Endothelial cell of umbilical vein (primary cell): ENCODE data around the gene FHIT. TPM values are rescaled to one million over a fixed set of nuclear protein-coding genes. Genes with fewer than 3 reads are reported as not detected.

ENCODE experiments used
- BruUV-seq: library from RNA; stranded (reverse); fragments of 400-500 nt; replicated peaks from 2 replicates; lab custom pipeline; 2021; lab: Mats Ljungman, UMichigan
- CTCF ChIA-PET: fragments of 300-600, 350-600 bp; sonication (Branson Sonifier 250); formaldehyde crosslinking; loops from one replicate; lab custom pipeline; 2021; ENCODE audit warnings: antibody characterized with exemption, inconsistent platforms; lab: Charles Lee
- POLR2A ChIA-PET: fragments of 300-600, 350-600 bp; sonication (Branson Sonifier 250); formaldehyde crosslinking; loops from one replicate; lab custom pipeline; 2021; ENCODE audit warnings: antibody characterized with exemption, inconsistent platforms; lab: Charles Lee
- DNase-seq: peaks from one replicate; pipeline ENCODE4 v3.0.0-alpha.2; 2011; ENCODE audit warnings: low read depth, low spot score
- FAIRE-seq: peaks from 2 replicates; lab custom pipeline; 2011; peaks lifted over from hg19 to GRCh38; lab: Jason Lieb, UNC
- H2AFZ ChIP-seq: 2 replicates; pipeline ENCODE4 v1.6.0; 2012; ENCODE audit warnings: low read depth, low read length, control low read depth, inconsistent platforms
- H3K27ac ChIP-seq: 2 replicates; pipeline ENCODE4 v1.5.1; 2011; ENCODE audit warnings: low read depth, mild to moderate bottlenecking, control low read depth, low read length, moderate library complexity; ENCODE audit not compliant: insufficient read depth
- H3K27me3 ChIP-seq, 2 experiments: 2 replicates each; pipeline versions ENCODE4 v1.6.0 to v1.6.1; 2011; ENCODE audit warnings: low read length in 2 of 2, mixed read lengths in 1 of 2; ENCODE audit not compliant: control insufficient read depth in 2 of 2, insufficient read depth in 2 of 2
- H3K36me3 ChIP-seq, 2 experiments: 2 replicates in 1 of 2; 3 replicates in 1 of 2; pipeline ENCODE4 v1.5.1; 2011; ENCODE audit warnings: low read length in 2 of 2, mild to moderate bottlenecking in 1 of 2, moderate library complexity in 1 of 2; ENCODE audit not compliant: control insufficient read depth in 2 of 2, insufficient read depth in 2 of 2; ENCODE audit errors: extremely low read depth in 1 of 2
- H3K4me1 ChIP-seq: 3 replicates; pipeline ENCODE4 v1.5.1; 2011; ENCODE audit warnings: mild to moderate bottlenecking, low read length; ENCODE audit not compliant: control insufficient read depth, insufficient read depth; ENCODE audit errors: extremely low read depth
- H3K4me2 ChIP-seq: 2 replicates; pipeline ENCODE4 v1.6.1; 2011; ENCODE audit warnings: low read length, control low read depth, mixed read lengths; ENCODE audit not compliant: insufficient read depth
- H3K4me3 ChIP-seq, 3 experiments: fragments of 200-600 bp in 1 of 3; sonication (generic), shearing (Covaris generic) in 1 of 3; replicated peaks in 1 of 3; 2 replicates each; pipeline ENCODE4 v1.5.1; 2011 to 2016; ENCODE audit warnings: control low read depth in 3 of 3, low read length in 3 of 3, mild to moderate bottlenecking in 2 of 3, inconsistent platforms in 1 of 3, low read depth in 1 of 3, moderate library complexity in 1 of 3; ENCODE audit not compliant: insufficient read depth in 1 of 3
- H3K79me2 ChIP-seq: 2 replicates; pipeline ENCODE4 v1.6.0; 2012; ENCODE audit warnings: low read length, inconsistent platforms; ENCODE audit not compliant: control insufficient read depth, insufficient read depth
- H3K9ac ChIP-seq: replicated peaks from 2 replicates; pipeline ENCODE3; 2011; ENCODE audit warnings: low read length, control low read depth; ENCODE audit not compliant: insufficient read depth; ENCODE audit errors: extremely low read depth
- H3K9me1 ChIP-seq: replicated peaks from 3 replicates; pipeline ENCODE4 v1.6.0; 2011; ENCODE audit warnings: mild to moderate bottlenecking, low read length; ENCODE audit not compliant: control insufficient read depth, insufficient read depth; ENCODE audit errors: extremely low read depth
- H3K9me3 ChIP-seq: replicated peaks from 2 replicates; pipeline ENCODE4 v1.5.1; 2012; ENCODE audit warnings: low read length, inconsistent platforms; ENCODE audit not compliant: control insufficient read depth, insufficient read depth
- H4K20me1 ChIP-seq: replicated peaks from 2 replicates; pipeline ENCODE3; 2011; ENCODE audit warnings: mild to moderate bottlenecking, low read length; ENCODE audit not compliant: control insufficient read depth, insufficient read depth; ENCODE audit errors: extremely low read depth
- EZH2 ChIP-seq: IDR thresholded peaks from 2 replicates; pipeline ENCODE4 v1.6.1; 2012; ENCODE audit warnings: borderline replicate concordance, low read depth, mild to moderate bottlenecking, moderate library complexity, low read length, inconsistent platforms; ENCODE audit not compliant: severe bottlenecking
- FOS ChIP-seq: IDR thresholded peaks from 2 replicates; pipeline ENCODE4 v1.6.1; 2011; ENCODE audit warnings: mild to moderate bottlenecking, low read length, moderate library complexity, borderline replicate concordance; ENCODE audit not compliant: insufficient read depth
- GATA2 ChIP-seq: IDR thresholded peaks from 2 replicates; pipeline ENCODE4 v1.7.0; 2011; ENCODE audit warnings: low read depth, mild to moderate bottlenecking, moderate library complexity, mixed read lengths, low read length; ENCODE audit not compliant: insufficient read length, insufficient read depth
- JUN ChIP-seq: IDR thresholded peaks from 2 replicates; pipeline ENCODE4 v1.6.1; 2011; ENCODE audit warnings: borderline replicate concordance, low read depth; ENCODE audit not compliant: insufficient read length, insufficient read depth
- MYC ChIP-seq: IDR thresholded peaks from one replicate; pipeline ENCODE4 v1.6.1; 2011; ENCODE audit warnings: mild to moderate bottlenecking, low read depth, low read length
- POLR2A ChIP-seq: IDR thresholded peaks from 2 replicates; pipeline ENCODE4 v1.6.1; 2012; ENCODE audit warnings: low read depth, mild to moderate bottlenecking, control low read depth, low read length
- POLR2AphosphoS5 ChIP-seq: IDR thresholded peaks from 2 replicates; pipeline ENCODE4 v1.6.1; 2012; ENCODE audit warnings: low read depth, mild to moderate bottlenecking, control low read depth, low read length, moderate library complexity; ENCODE audit not compliant: insufficient read depth
- dilution Hi-C: fragments of 300-500 bp; cut with MboI; formaldehyde crosslinking; loops from one replicate; pipeline ENCODE4 v1.15.0; 2019; ENCODE audit warnings: low sequenced_read_pairs; ENCODE audit not compliant: extremely low pct_ligation_motif_present
- intact Hi-C: fragments of 100-400 bp; cut with micrococcal nuclease; formaldehyde crosslinking; loops from one replicate; pipeline ENCODE4 v1.10.0; 2022
- polyA plus RNA-seq, 4 experiments: library from polyadenylated mRNA; depleted of rRNA in 3 of 4; stranded (reverse) in 3 of 4; unstranded in 1 of 4; fragments of >200 nt; gene quantifications; 2 replicates each; pipeline versions ENCODE4 v1.2.1 to v1.2.3, GENCODE V29; 2011 to 2012; ENCODE audit warnings: missing spikeins in 1 of 4
- total RNA-seq: library from RNA; stranded (reverse); gene quantifications from 2 replicates; pipeline ENCODE4 v1.2.3, GENCODE V29; 2021
- TF ChIP-seq, protein P1 (sequence below), 2 donors: IDR thresholded peaks; 1 replicate in 1 of 2; 2 replicates in 1 of 2; pipeline ENCODE4 v1.5.1; 2011; ENCODE audit warnings: low read length in 2 of 2, mild to moderate bottlenecking in 2 of 2, moderate library complexity in 2 of 2, control low read depth in 1 of 2, inconsistent platforms in 1 of 2, low read depth in 1 of 2; ENCODE audit not compliant: insufficient read depth in 1 of 2; ENCODE audit errors: extremely low read depth in 1 of 2
- TF ChIP-seq, protein P2 (sequence below): IDR thresholded peaks from 2 replicates; pipeline ENCODE4 v1.6.1; 2011; ENCODE audit not compliant: insufficient read depth, insufficient read length

The FHIT gene
- total and polyA plus RNA-seq, 2 donors (not counting 3 experiments of a cell fraction or from before 2014, with no cell fraction given) = 0.47 to 2.2 TPM

- BruUV-seq = no TSS peak
- Histone ChIP-seq H3K9me3 (no peaks in the 10 kb centered on the region), H3K9ac (no peak overlapping the region), H3K4me1 (no peaks in the 10 kb centered on the region), H3K79me2 (no peaks in the 10 kb centered on the region), H3K4me2 (no peak overlapping the region), H3K4me3 (no peak overlapping the region), H3K27ac (no peak overlapping the region), H3K9me1 (no peaks in the 10 kb centered on the region), H3K36me3 (no peaks in the 10 kb centered on the region), H3K27me3 (no peaks in the 10 kb centered on the region), H2AFZ (no peak overlapping the region), H4K20me1 (no peaks in the 10 kb centered on the region)
- intact Hi-C loops = no loop called here
- dilution Hi-C loops = no loop called here
- FAIRE-seq = no peak
- POLR2A ChIA-PET = no interaction called here
- no peak for DNase-seq
- TF ChIP-seq POLR2AphosphoS5 = no peak
- CTCF ChIA-PET = no interaction called here
Observed at GRCh38 chr3:60909526-60909925, 341.7 kb downstream of the FHIT start.

DNA sequence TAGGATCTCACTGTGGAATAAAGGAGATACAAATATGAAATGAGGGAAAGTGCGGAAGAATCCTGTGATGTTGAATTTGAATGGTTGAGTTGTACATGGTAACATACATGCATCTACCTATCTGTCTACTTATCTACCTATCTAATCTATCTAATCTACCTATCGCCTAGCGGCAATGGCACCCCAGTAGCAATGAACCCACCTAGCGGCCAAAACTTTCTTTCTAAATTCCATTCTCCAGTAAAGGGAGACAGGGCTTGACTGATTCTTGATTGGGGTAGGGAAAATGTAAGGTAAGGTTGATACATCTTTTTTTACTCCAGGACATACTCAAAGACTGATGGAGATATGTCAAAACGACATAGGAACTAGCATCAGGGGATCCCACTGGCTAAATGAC is 345.0 kb downstream of the FHIT start:
- no peak overlapping the region for H3K4me2 ChIP-seq
- intact Hi-C loops = no loop called here
- H3K36me3 ChIP-seq = no peaks in the 10 kb centered on the region
- no peaks in the 10 kb centered on the region for H3K27me3 ChIP-seq
- no peak overlapping the region for H3K4me3 ChIP-seq
- H3K4me1 ChIP-seq = no peaks in the 10 kb centered on the region
- no TSS peak for BruUV-seq
- no peaks in the 10 kb centered on the region for H3K79me2 ChIP-seq
- no peak for DNase-seq
- H3K9ac ChIP-seq = no peak overlapping the region
- ChIA-PET POLR2A (no interaction called here), CTCF (no interaction called here)
- no peaks in the 10 kb centered on the region for H4K20me1 ChIP-seq
- H3K9me1 ChIP-seq = no peaks in the 10 kb centered on the region
- H3K27ac ChIP-seq = no peak overlapping the region
- no peak overlapping the region for H2AFZ ChIP-seq
- FAIRE-seq = no peak
- H3K9me3 ChIP-seq = no peaks in the 10 kb centered on the region
- TF ChIP-seq, protein P1, sequence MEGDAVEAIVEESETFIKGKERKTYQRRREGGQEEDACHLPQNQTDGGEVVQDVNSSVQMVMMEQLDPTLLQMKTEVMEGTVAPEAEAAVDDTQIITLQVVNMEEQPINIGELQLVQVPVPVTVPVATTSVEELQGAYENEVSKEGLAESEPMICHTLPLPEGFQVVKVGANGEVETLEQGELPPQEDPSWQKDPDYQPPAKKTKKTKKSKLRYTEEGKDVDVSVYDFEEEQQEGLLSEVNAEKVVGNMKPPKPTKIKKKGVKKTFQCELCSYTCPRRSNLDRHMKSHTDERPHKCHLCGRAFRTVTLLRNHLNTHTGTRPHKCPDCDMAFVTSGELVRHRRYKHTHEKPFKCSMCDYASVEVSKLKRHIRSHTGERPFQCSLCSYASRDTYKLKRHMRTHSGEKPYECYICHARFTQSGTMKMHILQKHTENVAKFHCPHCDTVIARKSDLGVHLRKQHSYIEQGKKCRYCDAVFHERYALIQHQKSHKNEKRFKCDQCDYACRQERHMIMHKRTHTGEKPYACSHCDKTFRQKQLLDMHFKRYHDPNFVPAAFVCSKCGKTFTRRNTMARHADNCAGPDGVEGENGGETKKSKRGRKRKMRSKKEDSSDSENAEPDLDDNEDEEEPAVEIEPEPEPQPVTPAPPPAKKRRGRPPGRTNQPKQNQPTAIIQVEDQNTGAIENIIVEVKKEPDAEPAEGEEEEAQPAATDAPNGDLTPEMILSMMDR (IDR thresholded peaks at IDR 0.05; ENCODE audit: extremely low read depth in 1 of 2, insufficient read depth in 1 of 2, low read depth in 1 of 2, low read length in 2 of 2) = no peak
- TF ChIP-seq JUN (no peak), FOS (no peak), EZH2 (no peak), POLR2A (no peak), POLR2AphosphoS5 (no peak), MYC (no peak), GATA2 (no peak)
- TF ChIP-seq, protein P2, sequence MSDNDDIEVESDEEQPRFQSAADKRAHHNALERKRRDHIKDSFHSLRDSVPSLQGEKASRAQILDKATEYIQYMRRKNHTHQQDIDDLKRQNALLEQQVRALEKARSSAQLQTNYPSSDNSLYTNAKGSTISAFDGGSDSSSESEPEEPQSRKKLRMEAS = no peak
- dilution Hi-C loops = no loop called here
